Measurements from ENCODE around the gene PSRC1. TPM values are rescaled to one million over a fixed set of nuclear protein-coding genes. Genes with fewer than 3 reads are reported as not detected.

Gene PSRC1
- total RNA-seq, 1 donor from 2014 or later, result 67.9 TPM

GRCh38 chr1:109298666-109299557, 16.0 kb upstream of the PSRC1 start:
- TF ChIP-seq CTCF (conservative IDR thresholded peaks at IDR 0.05; ENCODE audit: low read depth, low read length), result no peak
- DNase-seq (ENCODE audit: low read depth), result no peak
- no peak overlapping the region for H3K4me3 ChIP-seq (ENCODE audit: low read depth, low read length)

GRCh38 chr1:109296782-109297181, 13.8 kb upstream of the PSRC1 start:
- no peak for DNase-seq (ENCODE audit: low read depth)
- H3K4me3 ChIP-seq (ENCODE audit: low read depth, low read length), result no peak overlapping the region
- no peak for TF ChIP-seq CTCF (conservative IDR thresholded peaks at IDR 0.05; ENCODE audit: low read depth, low read length)

- no peak for DNase-seq (ENCODE audit: low read depth)
- no peak for TF ChIP-seq CTCF (conservative IDR thresholded peaks at IDR 0.05; ENCODE audit: low read depth, low read length)
- no peak overlapping the region for H3K4me3 ChIP-seq (ENCODE audit: low read depth, low read length)
Observed at GRCh38 chr1:109295712-109296415, 12.9 kb upstream of the PSRC1 start.

GRCh38 chr1:109294481-109294880, 11.5 kb upstream of the PSRC1 start:
- DNase-seq (ENCODE audit: low read depth), result no peak
- H3K4me3 ChIP-seq (ENCODE audit: low read depth, low read length), result no peak overlapping the region
- no peak for TF ChIP-seq CTCF (conservative IDR thresholded peaks at IDR 0.05; ENCODE audit: low read depth, low read length)

- TF ChIP-seq CTCF (conservative IDR thresholded peaks at IDR 0.05; ENCODE audit: low read depth, low read length), result no peak
- DNase-seq (ENCODE audit: low read depth), result no peak
- no peak overlapping the region for H3K4me3 ChIP-seq (ENCODE audit: low read depth, low read length)
Observed at GRCh38 chr1:109293026-109293425, 10.1 kb upstream of the PSRC1 start.

GRCh38 chr1:109292364-109292763, 9.4 kb upstream of the PSRC1 start:
- H3K4me3 ChIP-seq (ENCODE audit: low read depth, low read length), result no peak overlapping the region
- no peak for TF ChIP-seq CTCF (conservative IDR thresholded peaks at IDR 0.05; ENCODE audit: low read depth, low read length)
- DNase-seq (ENCODE audit: low read depth), result no peak
